Ammon's horn (tissue), 1 donor: ENCODE data around the gene TNRC6B.
"Not testable (repeated sequence)": the region's sequence is repeated elsewhere in the genome, so short reads cannot be mapped to it uniquely, and the experiment has no call there.

Source experiments
- DNase-seq: peaks from one replicate; pipeline ENCODE4 v3.0.0-alpha.2; 2016; ENCODE audit warnings: low spot score

TNRC6B gene

GRCh38 chr22:40181323-40181722 is 3.6 kb downstream of the TNRC6B start:
- DNase-seq, result no peak

GRCh38 chr22:40182231-40182835 is 4.6 kb downstream of the TNRC6B start:
- no peak for DNase-seq

- DNase-seq, result no peak
These were observed 5.4 kb downstream of the TNRC6B start for GRCh38 chr22:40183029-40183581.

- DNase-seq, result not testable (repeated sequence)
These were observed 5.9 kb downstream of the TNRC6B start for GRCh38 chr22:40183603-40184002.

GRCh38 chr22:40187389-40187788 is 9.7 kb downstream of the TNRC6B start:
- DNase-seq, result no peak

- DNase-seq, result no peak
These were observed 12.3 kb downstream of the TNRC6B start for GRCh38 chr22:40189997-40190396.

GRCh38 chr22:40190501-40190900 is 12.8 kb downstream of the TNRC6B start:
- DNase-seq, result no peak

GRCh38 chr22:40193429-40194421 is 16.0 kb downstream of the TNRC6B start:
- peak; percentile 41 for DNase-seq

GRCh38 chr22:40194656-40195055 is 16.9 kb downstream of the TNRC6B start:
- no peak for DNase-seq

- DNase-seq, result no peak
These were observed 19.1 kb downstream of the TNRC6B start for GRCh38 chr22:40196628-40197360.

GRCh38 chr22:40197421-40197820 is 19.7 kb downstream of the TNRC6B start:
- DNase-seq, result not testable (repeated sequence)

GRCh38 chr22:40198733-40199132 is 21.0 kb downstream of the TNRC6B start:
- no peak for DNase-seq

GRCh38 chr22:40199223-40199622 is 21.5 kb downstream of the TNRC6B start:
- DNase-seq, result no peak

GRCh38 chr22:40199852-40200251 is 22.1 kb downstream of the TNRC6B start:
- DNase-seq, result no peak

GRCh38 chr22:40200795-40201530 is 23.2 kb downstream of the TNRC6B start:
- DNase-seq, result no peak

- DNase-seq, result no peak
These were observed 24.7 kb downstream of the TNRC6B start for GRCh38 chr22:40202225-40202944.

- DNase-seq, result no peak
These were observed 25.8 kb downstream of the TNRC6B start for GRCh38 chr22:40203572-40203971.

- no peak for DNase-seq
These were observed 26.8 kb downstream of the TNRC6B start for GRCh38 chr22:40204321-40205116.

- no peak for DNase-seq
These were observed 28.8 kb downstream of the TNRC6B start for GRCh38 chr22:40206561-40206960.

- peak; percentile 27 for DNase-seq
These were observed 33.1 kb downstream of the TNRC6B start for GRCh38 chr22:40210818-40211217.
